Activated CD4-positive, alpha-beta T cell treated with anti-CD3 and anti-CD28 coated beads, Interleukin-2, amount 10 ng/mL, durations not matched to agents 24 days and 14 days (primary cell): ENCODE data around the gene RETSAT. TPM values are rescaled to one million over a fixed set of nuclear protein-coding genes. Genes with fewer than 3 reads are reported as not detected.

Experiments
- DNase-seq: peaks from one replicate; pipeline ENCODE4 v3.0.0; 2022
- H3K27ac Mint-ChIP-seq: one replicate; pipeline ENCODE4 v1.8.0; 2022; ENCODE audit warnings: mild to moderate bottlenecking, mixed read lengths
- H3K27me3 Mint-ChIP-seq: one replicate; pipeline ENCODE4 v1.8.0; 2022; ENCODE audit warnings: mixed read lengths
- H3K36me3 Mint-ChIP-seq: one replicate; pipeline ENCODE4 v1.8.0; 2022; ENCODE audit warnings: low read depth, mild to moderate bottlenecking, mixed read lengths
- H3K4me1 Mint-ChIP-seq: one replicate; pipeline ENCODE4 v1.8.0; 2021; ENCODE audit warnings: mixed read lengths
- H3K4me3 Mint-ChIP-seq: one replicate; pipeline ENCODE4 v1.8.0; 2022; ENCODE audit warnings: mild to moderate bottlenecking, moderate library complexity, mixed read lengths
- H3K9me3 Mint-ChIP-seq: one replicate; pipeline ENCODE4 v1.8.0; 2021; ENCODE audit warnings: mixed read lengths
- intact Hi-C: fragments of 100-400 bp; cut with micrococcal nuclease; formaldehyde crosslinking; loops from one replicate; pipeline ENCODE4 v1.15.1; 2023
- total RNA-seq: library from RNA; stranded (reverse); gene quantifications from 2 replicates; pipeline ENCODE4 v1.2.3, GENCODE V29; 2022

RETSAT gene
- 21.0 and 25.0 TPM in 2 replicates for total RNA-seq

GRCh38 chr2:85354286-85355072 is at the start of gene RETSAT, which contains the start of gene ELMOD3:
Gene RETSAT, minus strand, starts transcription at chr2:85354528. Its CDS starts 21 bp downstream, at chr2:85354507.
Gene ELMOD3, plus strand, starts transcription at chr2:85354769. Its CDS starts 2,430 bp downstream, at chr2:85357199.
- Mint-ChIP-seq H3K36me3 (peaks cover 33% of the 10 kb centered on the region), H3K27ac (peak within 1 kb of the TSS; percentile 94), H3K4me3 (peak within 1 kb of the TSS; percentile 94), H3K9me3 (no peaks in the 10 kb centered on the region), H3K4me1 (peaks cover 26% of the 10 kb centered on the region), H3K27me3 (no peaks in the 10 kb centered on the region)
- intact Hi-C loops, result loop anchor here (1.0 kb wide), 4 partner anchors 26 to 207 kb away; partner anchors contain the start of genes GGCX, MAT2A and SH2D6
- peak; percentile 99 for DNase-seq

GRCh38 chr2:85401844-85402243 is 47.5 kb upstream of the RETSAT start:
- no peaks in the 10 kb centered on the region for H3K27me3 Mint-ChIP-seq
- intact Hi-C loops, result no loop called here
- H3K36me3 Mint-ChIP-seq, result peaks cover 53% of the 10 kb centered on the region
- H3K9me3 Mint-ChIP-seq, result no peaks in the 10 kb centered on the region
- no peak overlapping the region for H3K4me3 Mint-ChIP-seq
- peaks cover 30% of the 10 kb centered on the region for H3K4me1 Mint-ChIP-seq
- no peak for DNase-seq
- H3K27ac Mint-ChIP-seq, result no peak overlapping the region

GRCh38 chr2:85401464-85401805 is 47.1 kb upstream of the RETSAT start:
- no peak for DNase-seq
- no peaks in the 10 kb centered on the region for H3K9me3 Mint-ChIP-seq
- H3K4me3 Mint-ChIP-seq, result no peak overlapping the region
- H3K36me3 Mint-ChIP-seq, result peaks cover 56% of the 10 kb centered on the region
- H3K4me1 Mint-ChIP-seq, result peaks cover 34% of the 10 kb centered on the region
- H3K27ac Mint-ChIP-seq, result no peak overlapping the region
- intact Hi-C loops, result no loop called here
- no peaks in the 10 kb centered on the region for H3K27me3 Mint-ChIP-seq

- no peak for DNase-seq
These were observed 46.5 kb upstream of the RETSAT start for GRCh38 chr2:85400541-85401463.

GRCh38 chr2:85400023-85400422 is 45.7 kb upstream of the RETSAT start:
- H3K4me3 Mint-ChIP-seq, result no peak overlapping the region
- H3K27ac Mint-ChIP-seq, result no peak overlapping the region
- intact Hi-C loops, result no loop called here
- H3K27me3 Mint-ChIP-seq, result no peaks in the 10 kb centered on the region
- DNase-seq, result no peak
- peaks cover 52% of the 10 kb centered on the region for H3K36me3 Mint-ChIP-seq
- H3K4me1 Mint-ChIP-seq, result peaks cover 22% of the 10 kb centered on the region
- H3K9me3 Mint-ChIP-seq, result no peaks in the 10 kb centered on the region

More at GRCh38 chr2:85400541-85401463, 46.5 kb upstream of the RETSAT start:
- no peak overlapping the region for H3K4me3 Mint-ChIP-seq
- no peaks in the 10 kb centered on the region for H3K9me3 Mint-ChIP-seq
- H3K27ac Mint-ChIP-seq, result no peak overlapping the region
- H3K27me3 Mint-ChIP-seq, result no peaks in the 10 kb centered on the region
- H3K4me1 Mint-ChIP-seq, result peaks cover 28% of the 10 kb centered on the region
- intact Hi-C loops, result no loop called here
- peaks cover 56% of the 10 kb centered on the region for H3K36me3 Mint-ChIP-seq

DNA sequence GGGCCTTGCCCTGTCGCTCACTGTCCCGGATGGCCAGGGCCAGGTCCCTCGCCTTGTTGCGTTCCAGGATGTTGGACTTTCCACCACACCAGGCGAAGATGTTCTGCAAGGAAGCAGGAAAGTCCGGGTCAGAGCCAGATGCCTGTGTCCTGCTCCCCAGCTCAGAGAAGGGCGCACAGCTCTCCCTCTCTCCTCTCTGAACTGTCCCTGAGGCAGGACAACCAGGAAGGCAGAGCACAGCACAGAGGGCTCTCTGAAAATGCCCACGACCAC is 44.8 kb upstream of the RETSAT start:
- DNase-seq, result no peak
- peaks cover 20% of the 10 kb centered on the region for H3K4me1 Mint-ChIP-seq
- no peak overlapping the region for H3K27ac Mint-ChIP-seq
- intact Hi-C loops, result no loop called here
- H3K36me3 Mint-ChIP-seq, result peaks cover 53% of the 10 kb centered on the region
- H3K27me3 Mint-ChIP-seq, result no peaks in the 10 kb centered on the region
- no peaks in the 10 kb centered on the region for H3K9me3 Mint-ChIP-seq
- no peak overlapping the region for H3K4me3 Mint-ChIP-seq

GRCh38 chr2:85398426-85399182 is 44.3 kb upstream of the RETSAT start:
- Mint-ChIP-seq H3K9me3 (no peaks in the 10 kb centered on the region), H3K4me1 (peaks cover 20% of the 10 kb centered on the region), H3K36me3 (peaks cover 51% of the 10 kb centered on the region), H3K27me3 (no peaks in the 10 kb centered on the region), H3K4me3 (no peak overlapping the region), H3K27ac (no peak overlapping the region)
- intact Hi-C loops, result no loop called here
- no peak for DNase-seq

DNA sequence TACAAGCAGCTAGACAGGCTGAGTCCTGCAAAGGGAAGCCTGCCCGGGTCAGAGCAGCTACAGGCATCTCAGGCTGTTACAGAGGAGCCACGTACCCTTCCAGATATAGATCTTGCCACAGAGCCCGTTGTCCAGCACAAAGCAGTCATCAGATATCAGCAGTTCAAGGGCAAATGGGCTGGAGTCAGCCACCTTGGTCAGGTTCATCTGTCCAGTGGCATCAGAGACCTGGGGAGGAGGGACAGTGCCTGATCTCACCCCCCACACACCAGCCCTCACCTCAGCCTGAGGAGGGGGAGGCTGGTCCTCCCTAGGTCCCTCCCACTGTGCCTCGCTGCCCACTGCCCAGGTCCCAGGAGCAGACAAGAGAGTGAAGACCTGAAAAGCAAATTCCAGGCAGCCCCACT is 43.6 kb upstream of the RETSAT start:
- no peak for DNase-seq
- H3K9me3 Mint-ChIP-seq, result no peaks in the 10 kb centered on the region
- H3K36me3 Mint-ChIP-seq, result peaks cover 47% of the 10 kb centered on the region
- H3K4me3 Mint-ChIP-seq, result no peak overlapping the region
- no peaks in the 10 kb centered on the region for H3K27me3 Mint-ChIP-seq
- H3K27ac Mint-ChIP-seq, result peak overlapping the region; percentile 29
- peaks cover 24% of the 10 kb centered on the region for H3K4me1 Mint-ChIP-seq
- intact Hi-C loops, result no loop called here

GRCh38 chr2:85396531-85397470 is 42.5 kb upstream of the RETSAT start:
- intact Hi-C loops, result no loop called here
- no peak for DNase-seq

DNA sequence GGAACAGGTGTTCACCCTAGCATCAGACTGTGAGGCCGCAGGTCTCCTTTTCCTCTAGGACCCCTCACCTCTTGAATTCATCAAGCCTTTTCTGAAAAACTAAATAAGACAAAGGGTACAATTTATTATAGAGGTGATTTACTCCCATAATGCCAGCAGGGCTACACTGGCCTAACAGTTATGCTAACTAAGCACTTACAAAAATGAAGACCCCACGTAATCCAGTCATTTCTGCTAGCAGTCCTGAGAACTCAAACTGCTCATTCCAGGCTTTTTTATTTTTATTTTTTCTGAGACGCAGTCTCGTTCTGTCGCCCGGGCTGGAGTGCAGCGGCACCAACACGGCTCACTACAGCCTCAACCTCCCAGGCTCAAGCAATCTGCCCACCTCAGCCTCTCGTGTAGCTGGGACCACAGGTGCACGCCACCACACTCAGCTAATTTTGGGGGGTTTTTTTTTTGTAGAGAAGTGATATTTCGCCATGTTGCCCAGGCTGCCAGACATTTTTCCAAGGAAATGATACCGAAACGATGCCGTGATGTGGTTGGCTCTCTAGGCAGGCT is 41.7 kb upstream of the RETSAT start:
- DNase-seq, result no peak
- intact Hi-C loops, result no loop called here
- H3K4me3 Mint-ChIP-seq, result no peak overlapping the region
- H3K36me3 Mint-ChIP-seq, result peaks cover 39% of the 10 kb centered on the region
- no peak overlapping the region for H3K27ac Mint-ChIP-seq
- H3K4me1 Mint-ChIP-seq, result peaks cover 32% of the 10 kb centered on the region
- H3K9me3 Mint-ChIP-seq, result no peaks in the 10 kb centered on the region
- H3K27me3 Mint-ChIP-seq, result no peaks in the 10 kb centered on the region

More at GRCh38 chr2:85396531-85397470, 42.5 kb upstream of the RETSAT start:
- Mint-ChIP-seq H3K27ac (peak overlapping the region; percentile 79), H3K4me3 (no peak overlapping the region), H3K4me1 (peaks cover 27% of the 10 kb centered on the region), H3K27me3 (no peaks in the 10 kb centered on the region), H3K36me3 (peaks cover 43% of the 10 kb centered on the region), H3K9me3 (no peaks in the 10 kb centered on the region)

DNA sequence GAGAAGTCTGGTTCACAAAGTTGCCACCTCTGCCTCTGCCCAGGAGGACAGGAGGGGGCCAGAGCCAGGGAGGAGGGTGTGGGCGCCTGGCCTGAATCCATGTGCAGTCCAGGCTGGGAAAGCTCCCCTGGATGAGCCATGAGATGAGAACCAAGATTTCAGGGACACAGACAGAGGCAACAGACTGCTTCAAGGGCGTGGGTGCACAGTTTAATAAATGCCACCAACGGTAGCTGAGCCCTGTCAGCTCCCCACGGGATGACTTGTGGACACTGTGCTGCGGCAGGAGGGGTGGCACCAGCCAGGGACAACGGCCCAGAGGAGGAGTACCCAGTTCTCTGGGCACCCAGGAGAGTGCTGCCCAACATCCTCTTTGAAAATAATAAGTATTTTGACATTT is 40.6 kb upstream of the RETSAT start:
- peaks cover 34% of the 10 kb centered on the region for H3K36me3 Mint-ChIP-seq
- no peak overlapping the region for H3K4me3 Mint-ChIP-seq
- no peak for DNase-seq
- intact Hi-C loops, result no loop called here
- no peaks in the 10 kb centered on the region for H3K9me3 Mint-ChIP-seq
- no peaks in the 10 kb centered on the region for H3K27me3 Mint-ChIP-seq
- H3K27ac Mint-ChIP-seq, result no peak overlapping the region
- peaks cover 32% of the 10 kb centered on the region for H3K4me1 Mint-ChIP-seq

DNA sequence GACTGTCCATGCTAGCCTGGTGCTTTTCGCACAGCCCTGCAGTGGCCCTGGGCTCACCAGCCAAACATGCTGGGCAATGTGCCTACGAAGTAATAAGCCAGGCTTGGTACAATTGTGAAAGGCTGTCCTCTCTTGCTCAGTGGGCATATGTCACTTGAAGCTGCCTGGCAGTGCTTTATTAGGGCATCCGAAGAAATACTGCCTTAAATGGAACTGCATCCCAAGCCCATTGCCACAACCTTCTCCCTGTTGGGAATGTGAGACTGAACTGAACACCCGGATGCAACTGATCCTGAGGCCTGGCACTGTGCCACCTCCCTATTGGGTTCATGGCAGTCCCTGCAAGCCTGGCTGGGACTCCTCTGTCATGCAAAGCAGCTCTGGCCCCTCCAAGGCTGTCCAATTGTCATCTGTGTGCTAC is 39.9 kb upstream of the RETSAT start:
- no peak for DNase-seq
- H3K4me3 Mint-ChIP-seq, result no peak overlapping the region
- H3K4me1 Mint-ChIP-seq, result peaks cover 30% of the 10 kb centered on the region
- H3K9me3 Mint-ChIP-seq, result no peaks in the 10 kb centered on the region
- intact Hi-C loops, result no loop called here
- H3K27ac Mint-ChIP-seq, result no peak overlapping the region
- peaks cover 36% of the 10 kb centered on the region for H3K36me3 Mint-ChIP-seq
- H3K27me3 Mint-ChIP-seq, result no peaks in the 10 kb centered on the region
